ENCODE results near the gene FGD5. TPM values are rescaled to one million over a fixed set of nuclear protein-coding genes. Genes with fewer than 3 reads are reported as not detected.

Gene FGD5
- total RNA-seq, 3 donors from 2014 or later (not counting 1 experiment from before 2014, with no cell fraction given) = not detected

GRCh38 chr3:14853271-14853951 is 34.6 kb downstream of the FGD5 start:
- Histone ChIP-seq H3K4me1 (ENCODE audit: control insufficient read depth, insufficient read depth, low read length) (no peaks in the 10 kb centered on the region), H3K27me3 (ENCODE audit: control insufficient read depth, insufficient read depth, low read length) (no peaks in the 10 kb centered on the region), H3K9me3 (ENCODE audit: control insufficient read depth, insufficient read depth, low read length) (no peaks in the 10 kb centered on the region), H3K4me3 (ENCODE audit: low read length) (no peak overlapping the region), H3K36me3 (ENCODE audit: control insufficient read depth, insufficient read depth, low read length) (no peaks in the 10 kb centered on the region), H3K27ac (ENCODE audit: low read length) (no peak overlapping the region)
- ATAC-seq (no peak), DNase-seq (no peak)
- WGBS (ENCODE audit: insufficient coverage) = 89% methylated on average over 14 of the region's 15 CpGs
- Mint-ChIP-seq H3K27me3 (ENCODE audit: low read depth in 2 of 2) (peaks cover 15 to 46% of the 10 kb centered on the region in 2 donors), H3K4me1 (no peaks in the 10 kb centered on the region), H3K4me3 (no peak overlapping the region), H3K9me3 (no peaks in the 10 kb centered on the region), H3K36me3 (no peaks in the 10 kb centered on the region), H3K27ac (no peak overlapping the region)
- no peak for TF ChIP-seq CTCF (IDR thresholded peaks at IDR 0.05)
- intact Hi-C loops (cut with micrococcal nuclease) = no loop called here

- no peaks in the 10 kb centered on the region for H3K4me1 ChIP-seq (ENCODE audit: control insufficient read depth, insufficient read depth, low read length)
- no peak for TF ChIP-seq CTCF (IDR thresholded peaks at IDR 0.05)
Observed at GRCh38 chr3:14857506-14857905, 38.7 kb downstream of the FGD5 start.

GRCh38 chr3:14858105-14858504 is 39.3 kb downstream of the FGD5 start:
- no peak for DNase-seq
- no peak overlapping the region for H3K27ac Mint-ChIP-seq
- no peaks in the 10 kb centered on the region for H3K4me1 Mint-ChIP-seq
- peaks cover 14 to 41% of the 10 kb centered on the region in 2 donors for H3K27me3 Mint-ChIP-seq (ENCODE audit: low read depth in 2 of 2)
- H3K4me3 Mint-ChIP-seq = no peak overlapping the region
- intact Hi-C loops (cut with micrococcal nuclease) = no loop called here
- Histone ChIP-seq H3K9me3 (ENCODE audit: control insufficient read depth, insufficient read depth, low read length) (no peaks in the 10 kb centered on the region), H3K4me3 (ENCODE audit: low read length) (no peak overlapping the region), H3K27me3 (ENCODE audit: control insufficient read depth, insufficient read depth, low read length) (no peaks in the 10 kb centered on the region), H3K36me3 (ENCODE audit: control insufficient read depth, insufficient read depth, low read length) (no peaks in the 10 kb centered on the region), H3K27ac (ENCODE audit: low read length) (no peak overlapping the region), H3K4me1 (ENCODE audit: control insufficient read depth, insufficient read depth, low read length) (no peaks in the 10 kb centered on the region)
- ATAC-seq = no peak
- 95% methylated on average over 1 of the region's 1 CpG for WGBS (ENCODE audit: insufficient coverage)
- H3K9me3 Mint-ChIP-seq = no peaks in the 10 kb centered on the region
- H3K36me3 Mint-ChIP-seq = no peaks in the 10 kb centered on the region
- TF ChIP-seq CTCF (IDR thresholded peaks at IDR 0.05) = no peak

More at GRCh38 chr3:14857506-14857905, 38.7 kb downstream of the FGD5 start:
- no peaks in the 10 kb centered on the region for H3K9me3 Mint-ChIP-seq
- H3K27ac Mint-ChIP-seq = no peak overlapping the region
- Histone ChIP-seq H3K27me3 (ENCODE audit: control insufficient read depth, insufficient read depth, low read length) (no peaks in the 10 kb centered on the region), H3K27ac (ENCODE audit: low read length) (no peak overlapping the region), H3K9me3 (ENCODE audit: control insufficient read depth, insufficient read depth, low read length) (no peaks in the 10 kb centered on the region), H3K4me3 (ENCODE audit: low read length) (no peak overlapping the region), H3K36me3 (ENCODE audit: control insufficient read depth, insufficient read depth, low read length) (no peaks in the 10 kb centered on the region)
- H3K27me3 Mint-ChIP-seq (ENCODE audit: low read depth in 2 of 2) = peaks cover 14 to 41% of the 10 kb centered on the region in 2 donors
- no peaks in the 10 kb centered on the region for H3K36me3 Mint-ChIP-seq
- ATAC-seq = no peak
- no peak overlapping the region for H3K4me3 Mint-ChIP-seq
- no peak for DNase-seq
- WGBS (ENCODE audit: insufficient coverage) = 80% methylated on average over 3 of the region's 3 CpGs
- no peaks in the 10 kb centered on the region for H3K4me1 Mint-ChIP-seq
- intact Hi-C loops (cut with micrococcal nuclease) = no loop called here

- DNase-seq = no peak
- WGBS (ENCODE audit: insufficient coverage) = 92% methylated on average over 4 of the region's 4 CpGs
- intact Hi-C loops (cut with micrococcal nuclease) = no loop called here
- H3K4me3 Mint-ChIP-seq = no peak overlapping the region
- no peaks in the 10 kb centered on the region for H3K9me3 ChIP-seq (ENCODE audit: control insufficient read depth, insufficient read depth, low read length)
- no peak for TF ChIP-seq CTCF (IDR thresholded peaks at IDR 0.05)
- H3K27me3 Mint-ChIP-seq (ENCODE audit: low read depth in 2 of 2) = peaks cover 12 to 38% of the 10 kb centered on the region in 2 donors
- no peaks in the 10 kb centered on the region for H3K36me3 ChIP-seq (ENCODE audit: control insufficient read depth, insufficient read depth, low read length)
- H3K4me3 ChIP-seq (ENCODE audit: low read length) = no peak overlapping the region
- H3K4me1 Mint-ChIP-seq = no peaks in the 10 kb centered on the region
- H3K4me1 ChIP-seq (ENCODE audit: control insufficient read depth, insufficient read depth, low read length) = no peaks in the 10 kb centered on the region
- H3K27ac ChIP-seq (ENCODE audit: low read length) = no peak overlapping the region
- no peak for ATAC-seq
- H3K27me3 ChIP-seq (ENCODE audit: control insufficient read depth, insufficient read depth, low read length) = no peaks in the 10 kb centered on the region
- H3K36me3 Mint-ChIP-seq = no peaks in the 10 kb centered on the region
- no peaks in the 10 kb centered on the region for H3K9me3 Mint-ChIP-seq
- H3K27ac Mint-ChIP-seq = no peak overlapping the region
Observed at GRCh38 chr3:14859880-14860279, 41.1 kb downstream of the FGD5 start.

All from natural killer cell (primary cell).